ENCODE data around the gene TOM1L2.

DNA sequence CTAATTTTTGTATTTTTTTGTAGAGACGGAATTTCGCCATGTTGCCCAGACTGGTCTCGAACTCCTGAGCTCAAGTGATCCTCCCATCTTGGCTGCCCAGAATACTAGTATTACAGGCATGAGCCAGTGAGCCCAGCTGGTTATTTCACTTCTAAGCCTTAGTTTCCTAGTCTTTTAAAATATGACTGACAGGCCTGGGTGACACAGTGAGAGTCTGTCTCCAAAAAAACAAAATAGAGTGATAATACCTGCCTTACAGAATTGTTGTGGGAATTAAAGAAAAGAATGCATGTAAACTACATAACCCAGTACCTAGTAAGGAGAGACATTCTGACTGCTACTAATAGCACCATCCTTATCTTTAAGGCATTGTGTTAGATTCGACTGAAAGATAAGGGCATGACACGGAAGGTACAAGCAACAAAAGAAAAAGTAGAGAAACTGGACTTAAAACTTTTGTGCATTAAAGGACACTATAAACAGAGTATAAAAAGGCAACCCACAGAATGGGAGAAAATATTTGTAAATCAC lies 11.6 kb downstream of the TOM1L2 start:
- TF ChIP-seq POLR2A (IDR thresholded peaks at IDR 0.05; ENCODE audit: borderline replicate concordance, extremely low read depth, insufficient read depth, insufficient read length) (no peak), CTCF (IDR thresholded peaks at IDR 0.05 in 2 of 3, conservative IDR thresholded peaks at IDR 0.05 in 1 of 3; ENCODE audit: borderline replicate concordance in 1 of 3, insufficient read depth in 1 of 3, low read depth in 2 of 3, low read length in 2 of 3) (no peak), FOSL1 (IDR thresholded peaks at IDR 0.05; ENCODE audit: low read depth) (no peak), EZH2 (IDR thresholded peaks at IDR 0.05) (no peak), CEBPB (IDR thresholded peaks at IDR 0.05; ENCODE audit: low read depth) (no peak), RAD21 (IDR thresholded peaks at IDR 0.05; ENCODE audit: low read depth) (no peak), POLR2AphosphoS5 (IDR thresholded peaks at IDR 0.05; ENCODE audit: low read depth, low read length) (no peak), ZNF274 (IDR thresholded peaks at IDR 0.05; ENCODE audit: low read depth, low read length) (no peak), REST (IDR thresholded peaks at IDR 0.05; ENCODE audit: low read depth) (no peak), EGR1 (IDR thresholded peaks at IDR 0.05; ENCODE audit: low read depth) (no peak), EZH2phosphoT487 (IDR thresholded peaks at IDR 0.05; ENCODE audit: borderline replicate concordance) (no peak)
- TF ChIP-seq, protein P1, sequence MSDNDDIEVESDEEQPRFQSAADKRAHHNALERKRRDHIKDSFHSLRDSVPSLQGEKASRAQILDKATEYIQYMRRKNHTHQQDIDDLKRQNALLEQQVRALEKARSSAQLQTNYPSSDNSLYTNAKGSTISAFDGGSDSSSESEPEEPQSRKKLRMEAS (IDR thresholded peaks at IDR 0.05): no peak
- TF ChIP-seq, protein P2, sequence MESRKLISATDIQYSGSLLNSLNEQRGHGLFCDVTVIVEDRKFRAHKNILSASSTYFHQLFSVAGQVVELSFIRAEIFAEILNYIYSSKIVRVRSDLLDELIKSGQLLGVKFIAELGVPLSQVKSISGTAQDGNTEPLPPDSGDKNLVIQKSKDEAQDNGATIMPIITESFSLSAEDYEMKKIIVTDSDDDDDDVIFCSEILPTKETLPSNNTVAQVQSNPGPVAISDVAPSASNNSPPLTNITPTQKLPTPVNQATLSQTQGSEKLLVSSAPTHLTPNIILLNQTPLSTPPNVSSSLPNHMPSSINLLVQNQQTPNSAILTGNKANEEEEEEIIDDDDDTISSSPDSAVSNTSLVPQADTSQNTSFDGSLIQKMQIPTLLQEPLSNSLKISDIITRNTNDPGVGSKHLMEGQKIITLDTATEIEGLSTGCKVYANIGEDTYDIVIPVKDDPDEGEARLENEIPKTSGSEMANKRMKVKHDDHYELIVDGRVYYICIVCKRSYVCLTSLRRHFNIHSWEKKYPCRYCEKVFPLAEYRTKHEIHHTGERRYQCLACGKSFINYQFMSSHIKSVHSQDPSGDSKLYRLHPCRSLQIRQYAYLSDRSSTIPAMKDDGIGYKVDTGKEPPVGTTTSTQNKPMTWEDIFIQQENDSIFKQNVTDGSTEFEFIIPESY (IDR thresholded peaks at IDR 0.05; ENCODE audit: extremely low read depth, insufficient replicate concordance, low read length): no peak
